H1 (cell line): Measurements from ENCODE around the gene OSBPL3. TPM values are rescaled to one million over a fixed set of nuclear protein-coding genes. Genes with fewer than 3 reads are reported as not detected.

Experiments used
- CTCF ChIA-PET: fragments of 300-600 bp; sonication (Branson Sonifier 250); formaldehyde crosslinking; loops from one replicate; lab custom pipeline; 2021; ENCODE audit not compliant: partially characterized antibody; lab: Charles Lee
- POLR2A ChIA-PET: fragments of 300-600 bp; sonication (Branson Sonifier 250); formaldehyde crosslinking; loops from one replicate; lab custom pipeline; 2021; ENCODE audit warnings: inconsistent platforms; ENCODE audit not compliant: partially characterized antibody; lab: Charles Lee
- DNase-seq, 2 experiments: peaks; one replicate each; pipeline versions ENCODE4 v3.0.0 to v3.0.0-alpha.2; 2010 to 2022; ENCODE audit warnings: low spot score in 2 of 2, low read depth in 1 of 2, mixed read lengths in 1 of 2
- FAIRE-seq: peaks from 2 replicates; lab custom pipeline; 2011; peaks lifted over from hg19 to GRCh38; lab: Jason Lieb, UNC
- H2AFZ ChIP-seq: 2 replicates; pipeline ENCODE4 v1.8.1; 2012; ENCODE audit warnings: low read length, inconsistent platforms
- H2AK5ac ChIP-seq: 2 replicates; pipeline ENCODE4 v1.6.1; 2013; ENCODE audit warnings: low read depth, low read length
- H2BK120ac ChIP-seq: replicated peaks from 2 replicates; pipeline ENCODE3; 2013; ENCODE audit warnings: low read depth, low read length, inconsistent platforms
- H2BK12ac ChIP-seq: 2 replicates; pipeline ENCODE4 v1.6.1; 2013; ENCODE audit warnings: low read depth, low read length
- H2BK15ac ChIP-seq: 2 replicates; pipeline ENCODE4 v1.6.1; 2013; ENCODE audit warnings: low read length
- H2BK20ac ChIP-seq: 2 replicates; pipeline ENCODE4 v1.6.1; 2013; ENCODE audit warnings: low read length
- H2BK5ac ChIP-seq: 2 replicates; pipeline ENCODE4 v1.6.1; 2013; ENCODE audit warnings: low read depth, low read length
- H3K14ac ChIP-seq: 2 replicates; pipeline ENCODE4 v1.6.1; 2013; ENCODE audit warnings: inconsistent platforms; ENCODE audit not compliant: insufficient read length
- H3K18ac ChIP-seq: 2 replicates; pipeline ENCODE4 v1.6.1; 2013; ENCODE audit warnings: low read length; ENCODE audit errors: extremely low read depth
- H3K23ac ChIP-seq: 2 replicates; pipeline ENCODE4 v1.6.1; 2013; ENCODE audit warnings: inconsistent platforms; ENCODE audit not compliant: insufficient read length
- H3K23me2 ChIP-seq: 2 replicates; pipeline ENCODE4 v1.6.1; 2013; ENCODE audit warnings: low read depth, low read length
- H3K27ac ChIP-seq: 2 replicates; pipeline ENCODE4 v1.6.1; 2011; ENCODE audit warnings: low read depth, low read length, inconsistent platforms
- H3K27me3 ChIP-seq, 4 experiments: replicated peaks in 1 of 4; 1 replicate in 1 of 4; 2 replicates in 3 of 4; pipeline versions ENCODE4 v1.6.1 to v1.8.1; 2011 to 2013; ENCODE audit warnings: low read length in 3 of 4, mild to moderate bottlenecking in 3 of 4, inconsistent platforms in 2 of 4, mixed read lengths in 2 of 4, moderate library complexity in 1 of 4; ENCODE audit not compliant: control insufficient read depth in 3 of 4, insufficient read depth in 3 of 4; ENCODE audit errors: extremely low read depth in 1 of 4
- H3K36me3 ChIP-seq, 4 experiments: 2 replicates each; pipeline versions ENCODE4 v1.6.1 to v1.8.1; 2011 to 2013; ENCODE audit warnings: mild to moderate bottlenecking in 4 of 4, low read length in 3 of 4, moderate library complexity in 2 of 4, control low read depth in 1 of 4, inconsistent platforms in 1 of 4; ENCODE audit not compliant: insufficient read depth in 4 of 4, control insufficient read depth in 2 of 4
- H3K4ac ChIP-seq: replicated peaks from 2 replicates; pipeline ENCODE3; 2013; ENCODE audit warnings: low read length, low read depth, mixed read lengths, inconsistent platforms; ENCODE audit not compliant: insufficient read length
- H3K4me1 ChIP-seq, 4 experiments: replicated peaks in 1 of 4; 1 replicate in 1 of 4; 2 replicates in 3 of 4; pipeline versions ENCODE4 v1.6.1 to v1.8.1; 2011 to 2013; ENCODE audit warnings: low read length in 3 of 4, inconsistent platforms in 2 of 4, mixed read lengths in 1 of 4; ENCODE audit not compliant: insufficient read depth in 4 of 4, control insufficient read depth in 3 of 4
- H3K4me2 ChIP-seq, 2 experiments: 2 replicates each; pipeline versions ENCODE4 v1.6.1 to v1.8.1; 2011 to 2013; ENCODE audit warnings: low read depth in 2 of 2, low read length in 2 of 2, control low read depth in 1 of 2, inconsistent platforms in 1 of 2, mild to moderate bottlenecking in 1 of 2; ENCODE audit not compliant: insufficient read depth in 1 of 2
- H3K4me3 ChIP-seq, 4 experiments: fragments of 200-600, 300-600 bp in 1 of 4; sonication (generic), shearing (Covaris generic), sonication (Bioruptor Twin) in 1 of 4; 2 replicates each; pipeline versions ENCODE4 v1.5.1 to v1.8.1; 2011 to 2016; ENCODE audit warnings: low read length in 4 of 4, low read depth in 3 of 4, control low read depth in 2 of 4, inconsistent platforms in 2 of 4, mild to moderate bottlenecking in 2 of 4, mixed read lengths in 1 of 4, moderate library complexity in 1 of 4; ENCODE audit not compliant: insufficient read depth in 2 of 4; ENCODE audit errors: extremely low read depth in 1 of 4
- H3K56ac ChIP-seq: replicated peaks from 2 replicates; pipeline ENCODE3; 2013; ENCODE audit warnings: low read depth, mild to moderate bottlenecking, mixed read lengths, low read length, inconsistent platforms; ENCODE audit not compliant: insufficient read length
- H3K79me1 ChIP-seq: 2 replicates; pipeline ENCODE4 v1.6.1; 2013; ENCODE audit warnings: low read depth, low read length, control low read depth
- H3K79me2 ChIP-seq, 2 experiments: 2 replicates each; pipeline versions ENCODE4 v1.6.1 to v1.8.1; 2012 to 2013; ENCODE audit warnings: low read length in 2 of 2, mild to moderate bottlenecking in 2 of 2, inconsistent platforms in 1 of 2; ENCODE audit not compliant: insufficient read depth in 2 of 2, control insufficient read depth in 1 of 2
- H3K9ac ChIP-seq, 4 experiments: replicated peaks in 1 of 4; 1 replicate in 1 of 4; 2 replicates in 3 of 4; pipeline versions ENCODE4 v1.6.1 to v1.8.1; 2011 to 2013; ENCODE audit warnings: low read depth in 3 of 4, low read length in 3 of 4, control low read depth in 2 of 4, mild to moderate bottlenecking in 2 of 4, moderate library complexity in 2 of 4, inconsistent platforms in 1 of 4; ENCODE audit errors: extremely low read depth in 1 of 4
- H3K9me3 ChIP-seq, 2 experiments: 2 replicates each; pipeline versions ENCODE4 v1.6.1 to v1.8.1; 2012 to 2013; ENCODE audit warnings: mild to moderate bottlenecking in 2 of 2, moderate library complexity in 2 of 2, control low read depth in 1 of 2, inconsistent platforms in 1 of 2, low read depth in 1 of 2, low read length in 1 of 2, mixed read lengths in 1 of 2; ENCODE audit not compliant: insufficient read depth in 2 of 2
- H4K20me1 ChIP-seq, 2 experiments: replicated peaks in 1 of 2; 2 replicates each; pipeline versions ENCODE3 to v1.8.1; 2011 to 2013; ENCODE audit warnings: inconsistent platforms in 2 of 2, low read length in 2 of 2, mild to moderate bottlenecking in 1 of 2; ENCODE audit not compliant: insufficient read depth in 2 of 2, control insufficient read depth in 1 of 2
- H4K5ac ChIP-seq: 2 replicates; pipeline ENCODE4 v1.6.1; 2013; ENCODE audit warnings: low read length, low read depth, mixed read lengths, inconsistent platforms; ENCODE audit not compliant: insufficient read length
- H4K8ac ChIP-seq: 2 replicates; pipeline ENCODE4 v1.8.0; 2013; ENCODE audit warnings: mild to moderate bottlenecking, moderate library complexity, low read length, inconsistent platforms; ENCODE audit not compliant: insufficient read depth; ENCODE audit errors: extremely low read depth
- H4K91ac ChIP-seq: replicated peaks from 2 replicates; pipeline ENCODE3; 2013; ENCODE audit warnings: low read length, mixed read lengths, inconsistent platforms; ENCODE audit not compliant: insufficient read length
- ATF2 ChIP-seq: IDR thresholded peaks from 2 replicates; pipeline ENCODE4 v1.6.1; 2012; ENCODE audit warnings: low read length, inconsistent platforms
- CBX5 ChIP-seq: fragments of 300-800, 300-1000 bp; sonication (generic); IDR thresholded peaks from 2 replicates; pipeline ENCODE4 v1.7.1; 2016; ENCODE audit warnings: antibody characterized with exemption, low read length, low read depth
- CREB1 ChIP-seq: IDR thresholded peaks from 2 replicates; pipeline ENCODE4 v1.6.1; 2012; ENCODE audit warnings: inconsistent platforms
- GABPA ChIP-seq: IDR thresholded peaks from 2 replicates; pipeline ENCODE4 v1.6.1; 2011; ENCODE audit warnings: mild to moderate bottlenecking, low read length, moderate library complexity, borderline replicate concordance; ENCODE audit not compliant: insufficient read depth
- KDM4A ChIP-seq: IDR thresholded peaks from one replicate; pipeline ENCODE4 v1.7.1; 2012; ENCODE audit warnings: low read depth, mild to moderate bottlenecking, moderate library complexity, low read length, inconsistent platforms; ENCODE audit not compliant: severe bottlenecking
- MAX ChIP-seq: IDR thresholded peaks from 2 replicates; pipeline ENCODE4 v1.6.1; 2012; ENCODE audit warnings: inconsistent platforms
- POLR2A ChIP-seq, 2 experiments: IDR thresholded peaks; 1 replicate in 1 of 2; 2 replicates in 1 of 2; pipeline ENCODE4 v1.6.1; 2011; ENCODE audit warnings: low read depth in 2 of 2, low read length in 2 of 2, mild to moderate bottlenecking in 2 of 2; ENCODE audit errors: control extremely low read depth in 1 of 2
- POU5F1 ChIP-seq: IDR thresholded peaks from 2 replicates; pipeline ENCODE4 v1.6.1; 2011; ENCODE audit warnings: low read depth, mild to moderate bottlenecking, low read length, moderate library complexity
- SUZ12 ChIP-seq: fragments of 200-600 bp; sonication (generic); IDR thresholded peaks from 2 replicates; pipeline ENCODE4 v1.6.1; 2012; ENCODE audit warnings: mild to moderate bottlenecking, inconsistent platforms, low read length, moderate library complexity, mixed read lengths
- TAF1 ChIP-seq: IDR thresholded peaks from 2 replicates; pipeline ENCODE4 v1.6.1; 2011; ENCODE audit warnings: mild to moderate bottlenecking, low read depth, low read length
- TAF7 ChIP-seq: optimal IDR thresholded peaks from 2 replicates; pipeline ENCODE3; 2011; ENCODE audit warnings: low read depth, mild to moderate bottlenecking, inconsistent platforms, low read length, moderate library complexity, borderline replicate concordance
- TBP ChIP-seq: IDR thresholded peaks from 2 replicates; pipeline ENCODE4 v1.6.1; 2011; ENCODE audit warnings: low read depth, low read length, improper control_type of control experiment
- YY1 ChIP-seq: IDR thresholded peaks from 2 replicates; pipeline ENCODE4 v1.6.1; 2011; ENCODE audit warnings: low read depth, mild to moderate bottlenecking, low read length
- WGBS, 2 experiments: shearing (Covaris generic) in 1 of 2; methylation state at CpG; one replicate each; pipeline versions ENCODE4 v1.1.6 to v1.1.7; 2013 to 2015; ENCODE audit warnings: low lambda C conversion rate in 2 of 2, mixed read lengths in 2 of 2, inconsistent platforms in 1 of 2, low coverage in 1 of 2, missing lambda C conversion rate in 1 of 2; ENCODE audit not compliant: insufficient replicate concordance in 2 of 2, insufficient coverage in 1 of 2, insufficient read length in 1 of 2; ENCODE audit errors: extremely low coverage in 1 of 2, missing lambda C conversion rate in 1 of 2; 5-methylcytosine and 5-hydroxymethylcytosine counted together
- polyA plus RNA-seq, 7 experiments: library from polyadenylated mRNA; depleted of rRNA in 3 of 7; stranded (reverse) in 5 of 7; unstranded in 2 of 7; fragments of >200 nt in 5 of 7; fragments of 200-250 nt in 2 of 7; gene quantifications; 1 replicate in 5 of 7; 2 replicates in 1 of 7; 4 replicates in 1 of 7; pipeline versions ENCODE4 v1.2.1 to v1.2.3, GENCODE V29; 2011 to 2013; ENCODE audit warnings: missing spikeins in 2 of 7, mixed read lengths in 2 of 7
- total RNA-seq: library from RNA; stranded (reverse); fragmentation: NEBNext Ultra II Directional; extraction: Animal tissue kit (Norgen Biotek cat#: 25700); gene quantifications from 2 replicates; pipeline ENCODE4 v1.2.1, GENCODE V29; 2021

OSBPL3 gene
- total and polyA plus RNA-seq, 2 of the 8 experiments (the other 6 are each of a cell fraction or from before 2014, with no cell fraction given): 2.8 to 13.9 TPM

- Histone ChIP-seq H3K27me3 (no peaks in the 10 kb centered on the region), H3K4me2 (no peak overlapping the region), H3K4me3 (no peak overlapping the region), H3K4me1 (peaks cover 0 to 3% (median 0%) of the 10 kb centered on the region in 4 experiments; a peak in 1 of 7 replicates), H4K91ac (no peak overlapping the region), H2BK5ac (no peak overlapping the region), H3K27ac (no peak overlapping the region), H4K8ac (no peak overlapping the region), H3K4ac (no peak overlapping the region), H2BK12ac (no peak overlapping the region), H3K18ac (no peak overlapping the region), H3K23ac (no peak overlapping the region), H3K36me3 (no peaks in the 10 kb centered on the region), H3K9ac (no peak overlapping the region), H3K79me1 (no peaks in the 10 kb centered on the region), H2AFZ (no peak overlapping the region), H3K23me2 (no peaks in the 10 kb centered on the region), H3K79me2 (no peaks in the 10 kb centered on the region), H3K56ac (no peak overlapping the region), H2AK5ac (no peak overlapping the region), H3K9me3 (no peaks in the 10 kb centered on the region), H4K5ac (no peak overlapping the region), H2BK15ac (no peak overlapping the region), H2BK20ac (no peak overlapping the region), H2BK120ac (no peak overlapping the region), H4K20me1 (no peaks in the 10 kb centered on the region), H3K14ac (no peak overlapping the region)
- DNase-seq: no peak
- 95 to 100% methylated on average over 1 to 2 of the region's 2 CpGs for WGBS, 2 experiments
- ChIA-PET POLR2A (interaction anchor here (0.6 to 1.4 kb wide), 2 partner anchors 10 to 359 kb away, joined by 3 to 4 read pairs; no protein-coding TSS in a partner anchor), CTCF (interaction anchor here (0.8 kb wide), 1 partner anchor 24 kb away, joined by 4 read pairs; no protein-coding TSS in a partner anchor)
- FAIRE-seq: no peak
- TF ChIP-seq TAF7: no peak
- TF ChIP-seq KDM4A: no peak
- no peak for TF ChIP-seq CREB1
- no peak for TF ChIP-seq YY1
- no peak for TF ChIP-seq GABPA
- no peak for TF ChIP-seq TBP
- no peak for TF ChIP-seq ATF2
- TF ChIP-seq SUZ12: no peak
- no peak for TF ChIP-seq CBX5
- TF ChIP-seq TAF1: no peak
- TF ChIP-seq POU5F1: no peak
- no peak for TF ChIP-seq POLR2A (IDR thresholded peaks at IDR 0.05; ENCODE audit: control extremely low read depth in 1 of 2, low read depth in 2 of 2, low read length in 2 of 2)
- no peak for TF ChIP-seq MAX
Measured at GRCh38 chr7:24748521-24748920, 231.5 kb downstream of the OSBPL3 start.
